OCI-LY7 (cell line): Measurements from ENCODE around the gene SMAD5. TPM values are rescaled to one million over a fixed set of nuclear protein-coding genes. Genes with fewer than 3 reads are reported as not detected.

Experiments used
- BruUV-seq: library from RNA; stranded (reverse); fragments of 400-500 nt; replicated peaks from 2 replicates; lab custom pipeline; 2021; lab: Mats Ljungman, UMichigan
- CTCF ChIA-PET: fragments of 300-600 bp; sonication (Branson Sonifier 250); formaldehyde crosslinking; loops from one replicate; lab custom pipeline; 2022; ENCODE audit warnings: antibody characterized with exemption; ENCODE audit not compliant: unreplicated experiment; lab: Charles Lee
- POLR2A ChIA-PET: fragments of 300-600 bp; sonication (Branson Sonifier 250); formaldehyde crosslinking; loops from one replicate; lab custom pipeline; 2022; ENCODE audit warnings: antibody characterized with exemption; lab: Charles Lee
- DNase-seq: peaks from one replicate; pipeline ENCODE4 v3.0.0-alpha.2; 2015; ENCODE audit warnings: low spot score
- H2AFZ ChIP-seq: fragments of 200-600 bp; sonication (generic), shearing (Covaris generic); 2 replicates; pipeline ENCODE4 v1.6.1; 2014; ENCODE audit warnings: mild to moderate bottlenecking, antibody characterized with exemption, low read length, moderate library complexity
- H3K27ac ChIP-seq: fragments of 200-600 bp; sonication (generic); 2 replicates; pipeline ENCODE4 v1.5.1; 2014; ENCODE audit warnings: mixed run types, low read depth, mild to moderate bottlenecking, moderate library complexity, low read length, inconsistent platforms; ENCODE audit not compliant: poor library complexity, severe bottlenecking
- H3K36me3 ChIP-seq: fragments of 200-600 bp; sonication (generic); 2 replicates; pipeline ENCODE4 v1.6.1; 2014; ENCODE audit warnings: mild to moderate bottlenecking, antibody characterized with exemption, low read length, moderate library complexity, mixed read lengths; ENCODE audit not compliant: insufficient read depth
- H3K4me1 ChIP-seq: fragments of 200-600 bp; sonication (generic); 2 replicates; pipeline ENCODE4 v1.5.1; 2014; ENCODE audit warnings: mild to moderate bottlenecking, low read length; ENCODE audit not compliant: insufficient read depth, poor library complexity, severe bottlenecking
- H3K4me2 ChIP-seq: fragments of 200-600 bp; sonication (generic); 2 replicates; pipeline ENCODE4 v1.6.1; 2014; ENCODE audit warnings: mild to moderate bottlenecking, low read length
- H3K4me3 ChIP-seq: fragments of 200-600 bp; sonication (generic); 2 replicates; pipeline ENCODE4 v1.5.1; 2014; ENCODE audit warnings: mild to moderate bottlenecking, low read depth, low read length; ENCODE audit not compliant: poor library complexity, severe bottlenecking
- H3K79me2 ChIP-seq: fragments of 200-600 bp; sonication (generic); 2 replicates; pipeline ENCODE4 v1.6.1; 2016; ENCODE audit warnings: low read depth, mild to moderate bottlenecking, low read length, moderate library complexity, mixed read lengths; ENCODE audit not compliant: insufficient read depth
- H3K9me2 ChIP-seq: fragments of 200-600 bp; sonication (generic); 2 replicates; pipeline ENCODE4 v1.6.1; 2016; ENCODE audit warnings: mild to moderate bottlenecking, low read length, mixed read lengths; ENCODE audit not compliant: insufficient read depth
- H3K9me3 ChIP-seq: fragments of 200-600 bp; sonication (generic); 2 replicates; pipeline ENCODE4 v1.6.1; 2014; ENCODE audit warnings: mild to moderate bottlenecking, mixed run types, low read length, mixed read lengths
- H4K20me1 ChIP-seq: fragments of 200-600 bp; sonication (generic); 2 replicates; pipeline ENCODE4 v1.6.1; 2014; ENCODE audit warnings: mild to moderate bottlenecking, antibody characterized with exemption, low read length, moderate library complexity, mixed read lengths; ENCODE audit not compliant: insufficient read depth
- EZH2phosphoT487 ChIP-seq: fragments of 200-600 bp; sonication (generic); IDR thresholded peaks from 2 replicates; pipeline ENCODE4 v1.6.1; 2018; ENCODE audit warnings: low read depth, borderline replicate concordance, mild to moderate bottlenecking, mixed run types, antibody characterized with exemption, low read length, moderate library complexity, mixed read lengths
- intact Hi-C: fragments of 100-400 bp; cut with micrococcal nuclease; formaldehyde crosslinking; loops from one replicate; pipeline ENCODE4 v1.10.0; 2022; ENCODE audit not compliant: unreplicated experiment
- total RNA-seq, 2 experiments: library from RNA; depleted of rRNA in 1 of 2; stranded (reverse); fragments of >200 nt in 1 of 2; shearing (Covaris generic) in 1 of 2; gene quantifications; 2 replicates each; pipeline ENCODE4 v1.2.3, GENCODE V29; 2014 to 2022
- TF ChIP-seq, protein P1 (sequence below): fragments of 200-600 bp; sonication (generic); conservative IDR thresholded peaks from 2 replicates; pipeline ENCODE4 v1.5.1; 2014; ENCODE audit warnings: mild to moderate bottlenecking, antibody characterized with exemption, low read length, moderate library complexity, mixed read lengths

The SMAD5 gene
- total RNA-seq, 2 experiments from 2014 or later, result 32.9 to 94.5 TPM

DNA sequence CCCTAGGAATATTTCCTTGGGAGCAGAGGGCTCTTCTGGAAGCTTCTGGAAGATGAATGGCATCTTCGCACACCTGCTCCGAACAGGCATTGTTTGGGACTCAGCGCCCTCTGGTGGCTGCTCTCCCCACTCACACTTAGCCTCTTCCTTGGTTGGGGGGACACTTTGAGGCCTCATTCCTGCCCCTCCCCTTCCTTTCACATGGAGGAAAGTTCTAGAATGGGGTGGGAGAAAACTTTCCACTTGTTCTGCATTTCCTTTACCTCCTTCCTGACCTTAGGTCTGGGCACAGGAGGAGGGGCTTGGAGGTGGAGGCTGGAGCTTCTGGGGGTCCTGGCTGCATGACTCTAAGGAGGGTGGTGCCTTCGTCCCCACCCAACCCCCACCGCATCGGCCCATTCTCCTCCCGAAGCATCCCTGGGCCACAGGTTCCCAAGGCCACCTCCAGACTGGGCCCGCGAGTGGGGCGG, 79.6 kb downstream of the SMAD5 start:
- TF ChIP-seq, protein P1, sequence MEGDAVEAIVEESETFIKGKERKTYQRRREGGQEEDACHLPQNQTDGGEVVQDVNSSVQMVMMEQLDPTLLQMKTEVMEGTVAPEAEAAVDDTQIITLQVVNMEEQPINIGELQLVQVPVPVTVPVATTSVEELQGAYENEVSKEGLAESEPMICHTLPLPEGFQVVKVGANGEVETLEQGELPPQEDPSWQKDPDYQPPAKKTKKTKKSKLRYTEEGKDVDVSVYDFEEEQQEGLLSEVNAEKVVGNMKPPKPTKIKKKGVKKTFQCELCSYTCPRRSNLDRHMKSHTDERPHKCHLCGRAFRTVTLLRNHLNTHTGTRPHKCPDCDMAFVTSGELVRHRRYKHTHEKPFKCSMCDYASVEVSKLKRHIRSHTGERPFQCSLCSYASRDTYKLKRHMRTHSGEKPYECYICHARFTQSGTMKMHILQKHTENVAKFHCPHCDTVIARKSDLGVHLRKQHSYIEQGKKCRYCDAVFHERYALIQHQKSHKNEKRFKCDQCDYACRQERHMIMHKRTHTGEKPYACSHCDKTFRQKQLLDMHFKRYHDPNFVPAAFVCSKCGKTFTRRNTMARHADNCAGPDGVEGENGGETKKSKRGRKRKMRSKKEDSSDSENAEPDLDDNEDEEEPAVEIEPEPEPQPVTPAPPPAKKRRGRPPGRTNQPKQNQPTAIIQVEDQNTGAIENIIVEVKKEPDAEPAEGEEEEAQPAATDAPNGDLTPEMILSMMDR, result peak; percentile 98
- no peak for TF ChIP-seq EZH2phosphoT487
- Histone ChIP-seq H3K9me3 (no peaks in the 10 kb centered on the region), H3K27ac (no peak overlapping the region), H3K4me2 (no peak overlapping the region), H2AFZ (no peak overlapping the region), H3K36me3 (no peaks in the 10 kb centered on the region), H3K4me3 (no peak overlapping the region), H3K79me2 (no peaks in the 10 kb centered on the region), H3K9me2 (no peaks in the 10 kb centered on the region), H3K4me1 (no peaks in the 10 kb centered on the region), H4K20me1 (no peaks in the 10 kb centered on the region)
- no TSS peak for BruUV-seq
- ChIA-PET CTCF (no interaction called here), POLR2A (interaction anchor here (0.8 kb wide), 1 partner anchor 103 kb away, joined by 3 read pairs; no protein-coding TSS in a partner anchor)
- intact Hi-C loops, result loop anchor here (1.0 to 2.0 kb wide), 3 partner anchors 150 to 325 kb away; no protein-coding TSS in a partner anchor
- peak; percentile 57 for DNase-seq

DNA sequence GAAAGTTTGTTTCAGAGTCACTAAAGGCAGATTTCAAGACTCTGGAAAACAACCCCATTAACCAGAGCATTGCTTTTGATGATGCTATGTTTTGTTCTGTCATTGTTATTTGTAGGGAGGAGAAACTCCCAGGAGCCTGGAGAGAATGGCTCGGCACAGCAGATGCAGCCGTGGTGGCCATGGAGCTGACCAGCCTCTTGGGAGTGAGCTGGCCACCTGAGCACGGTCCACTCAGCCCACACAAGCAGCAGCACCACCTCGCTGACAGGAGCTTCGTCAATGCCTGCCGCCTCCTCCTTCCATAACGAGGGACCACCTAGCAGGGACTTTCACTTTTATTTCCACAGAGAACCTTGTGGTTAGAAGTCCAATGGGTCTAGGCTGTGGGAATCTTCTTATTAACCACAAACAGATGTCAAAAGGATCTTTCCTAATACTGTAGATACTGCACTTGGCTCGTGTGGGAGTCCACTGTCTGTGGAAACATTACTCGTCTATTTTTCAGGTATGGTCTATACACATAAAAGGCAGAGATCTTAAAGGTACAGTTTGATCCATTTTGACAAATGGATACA, 81.4 kb downstream of the SMAD5 start:
- no peaks in the 10 kb centered on the region for H3K4me1 ChIP-seq
- no peaks in the 10 kb centered on the region for H3K9me3 ChIP-seq
- H3K36me3 ChIP-seq, result no peaks in the 10 kb centered on the region
- no peaks in the 10 kb centered on the region for H3K79me2 ChIP-seq
- DNase-seq, result no peak
- intact Hi-C loops, result loop anchor here (2.0 kb wide), 1 partner anchor 269 kb away; no protein-coding TSS in a partner anchor
- H3K4me3 ChIP-seq, result no peak overlapping the region
- POLR2A ChIA-PET, result no interaction called here
- no peak overlapping the region for H3K4me2 ChIP-seq
- no peaks in the 10 kb centered on the region for H3K9me2 ChIP-seq
- TF ChIP-seq, protein P1, result no peak
- no peak for TF ChIP-seq EZH2phosphoT487
- H2AFZ ChIP-seq, result no peak overlapping the region
- no peaks in the 10 kb centered on the region for H4K20me1 ChIP-seq
- H3K27ac ChIP-seq, result no peak overlapping the region
- CTCF ChIA-PET, result no interaction called here
- BruUV-seq, result no TSS peak

DNA sequence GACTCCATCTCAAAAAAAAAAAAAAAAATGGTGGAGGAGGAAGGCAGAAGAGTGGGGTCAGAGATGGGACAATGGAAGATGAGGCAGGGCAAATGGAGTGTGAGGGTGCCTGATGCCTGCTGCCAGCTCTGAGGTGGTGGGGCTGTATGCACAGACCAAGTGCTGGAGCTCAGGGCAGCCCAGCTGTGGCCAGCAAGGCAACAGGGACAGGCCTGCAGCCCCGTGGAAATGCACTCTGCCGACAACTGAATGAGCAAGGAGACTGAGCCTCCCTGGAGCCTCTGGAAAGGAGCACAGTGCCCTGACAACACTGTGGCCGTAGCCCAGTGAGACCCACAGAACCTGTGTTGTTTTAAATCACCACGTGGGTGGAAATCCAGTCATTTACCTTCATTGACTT, 83.2 kb downstream of the SMAD5 start:
- POLR2A ChIA-PET, result interaction anchor here (0.7 kb wide), 1 partner anchor 10 kb away, joined by 3 read pairs; no protein-coding TSS in a partner anchor
- no peak for TF ChIP-seq EZH2phosphoT487
- TF ChIP-seq, protein P1, result no peak

More for the DNA sequence above, 83.2 kb downstream of the SMAD5 start:
- CTCF ChIA-PET, result no interaction called here
- H3K4me1 ChIP-seq, result no peaks in the 10 kb centered on the region
- DNase-seq, result no peak
- H4K20me1 ChIP-seq, result no peaks in the 10 kb centered on the region
- no peak overlapping the region for H2AFZ ChIP-seq
- intact Hi-C loops, result no loop called here
- H3K36me3 ChIP-seq, result no peaks in the 10 kb centered on the region
- H3K4me3 ChIP-seq, result no peak overlapping the region
- H3K9me3 ChIP-seq, result no peaks in the 10 kb centered on the region
- H3K4me2 ChIP-seq, result no peak overlapping the region
- no peaks in the 10 kb centered on the region for H3K9me2 ChIP-seq
- no peaks in the 10 kb centered on the region for H3K79me2 ChIP-seq
- no peak overlapping the region for H3K27ac ChIP-seq
- no TSS peak for BruUV-seq
